NCI-H526 treated with DMSO at 0.1 percent for 48 hours (cell line): Measurements from ENCODE around the gene RIN1.
"Not testable (repeated sequence)": the region's sequence is repeated elsewhere in the genome, so short reads cannot be mapped to it uniquely, and the experiment has no call there.

ENCODE experiments used
- DNase-seq: peaks from one replicate; lab custom pipeline; 2025; lab: John Stamatoyannopoulos, UW

Gene RIN1

DNA sequence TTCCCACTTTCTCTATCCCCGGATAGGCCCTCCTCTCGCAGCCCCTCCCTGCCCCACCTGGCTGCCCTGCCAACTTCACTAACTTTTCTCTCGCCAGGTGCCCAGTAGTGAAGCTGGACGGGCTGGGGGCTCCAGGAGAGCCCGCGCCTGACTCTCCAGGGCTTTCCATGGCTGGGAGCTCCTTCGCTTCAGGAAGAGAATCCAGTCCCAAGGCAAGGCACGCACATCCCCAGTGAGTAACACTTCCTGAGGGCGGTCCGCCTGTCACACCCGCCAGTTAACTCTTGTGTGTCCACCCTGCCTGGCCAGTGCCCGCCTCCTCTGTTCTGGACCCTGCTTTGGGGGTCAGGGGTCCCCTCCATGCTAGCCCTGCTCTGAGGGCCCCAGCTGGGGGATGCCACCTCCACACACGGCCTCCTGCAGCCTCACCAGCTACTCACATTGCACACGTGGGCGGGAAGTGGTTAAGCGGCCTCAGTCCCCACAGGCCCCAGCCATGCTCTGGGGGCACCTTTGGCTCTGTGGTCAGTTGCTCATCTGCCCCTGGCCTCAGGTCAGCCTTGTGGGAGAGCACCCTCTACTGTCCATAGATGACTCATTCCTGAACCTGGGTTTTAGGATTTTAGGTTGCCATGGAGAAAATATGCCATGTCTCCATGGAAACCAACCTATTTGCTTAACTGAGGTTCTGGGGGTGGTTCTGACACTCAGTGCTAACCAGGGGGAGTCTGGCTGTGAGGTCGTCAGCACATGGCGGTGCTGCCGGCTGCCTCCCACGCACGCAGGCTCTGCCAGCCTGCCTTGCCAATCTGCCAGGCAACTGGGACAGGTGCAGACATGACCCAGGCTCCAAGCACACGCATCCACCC is at the start of gene RIN1:
Gene RIN1, minus strand, starts transcription at position 201 of the 869 bp plus-strand sequence. Its CDS starts 32 bp downstream, at position 169.
- peak; percentile 13 for DNase-seq

- DNase-seq: not testable (repeated sequence)
These were observed 48.1 kb upstream of the RIN1 start for GRCh38 chr11:66384316-66384715.

- not testable (repeated sequence) for DNase-seq
These were observed 44.0 kb upstream of the RIN1 start for GRCh38 chr11:66380264-66380663.

DNA sequence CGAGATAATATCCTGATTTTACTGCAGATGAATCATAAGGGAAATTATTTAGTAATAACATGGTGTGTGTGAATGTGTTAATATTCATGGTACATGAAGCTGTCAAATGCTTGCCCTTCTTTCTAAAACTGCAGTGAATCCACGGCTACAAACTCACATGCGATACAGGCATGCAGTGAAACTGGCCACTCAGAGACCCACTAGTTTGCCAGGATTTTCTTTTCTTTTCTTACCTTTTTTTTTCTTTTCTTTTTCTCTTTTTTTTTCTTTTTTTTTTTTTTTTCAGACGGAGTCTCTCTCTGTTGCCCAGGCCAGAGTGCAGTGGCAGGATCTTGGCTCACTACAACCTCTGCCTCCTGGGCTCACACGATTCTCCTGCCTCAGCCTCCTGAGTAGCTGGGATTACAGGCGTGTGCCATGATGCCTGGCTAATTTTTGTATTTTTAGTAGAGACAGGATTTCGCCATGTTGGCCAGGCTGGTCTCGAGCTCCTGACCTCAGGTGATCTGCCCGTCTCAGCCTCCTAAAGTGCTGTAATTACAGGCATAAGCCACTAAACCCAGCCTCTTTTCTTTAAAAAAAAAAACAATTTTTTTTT is 37.6 kb upstream of the RIN1 start:
- DNase-seq: not testable (repeated sequence)

GRCh38 chr11:66373265-66373664 is 37.0 kb upstream of the RIN1 start:
- no peak for DNase-seq

GRCh38 chr11:66371627-66372415 is 35.6 kb upstream of the RIN1 start, which contains the start of gene SLC29A2:
Gene SLC29A2, minus strand, starts transcription at chr11:66371760. Its CDS starts 169 bp downstream, at chr11:66371591.
- peak; percentile 94 for DNase-seq

- no peak for DNase-seq
These were observed 33.0 kb upstream of the RIN1 start for GRCh38 chr11:66369073-66369894.

DNA sequence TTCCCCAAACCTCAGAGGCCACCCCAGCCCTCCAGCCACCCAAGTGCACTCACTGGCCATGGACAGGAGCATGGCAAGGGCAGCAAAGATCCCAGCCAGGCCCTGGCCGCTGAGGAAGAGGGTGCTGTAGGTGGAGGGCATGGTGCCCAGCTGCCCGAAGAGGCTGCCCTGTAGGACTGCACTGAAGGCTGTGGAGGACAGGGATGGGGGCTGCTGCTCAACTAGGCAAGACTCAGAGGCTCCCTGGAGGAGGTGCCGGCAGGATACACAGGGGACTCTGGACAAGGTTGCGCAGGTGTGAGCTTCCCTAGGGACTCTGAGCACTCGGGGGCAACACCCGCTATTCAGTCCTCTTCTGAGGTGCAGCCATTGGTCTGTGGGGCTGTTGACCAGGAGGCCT is 32.2 kb upstream of the RIN1 start:
- DNase-seq: no peak

GRCh38 chr11:66367561-66368312 is 31.5 kb upstream of the RIN1 start:
- no peak for DNase-seq

GRCh38 chr11:66366844-66367477 is 30.7 kb upstream of the RIN1 start:
- DNase-seq: no peak

DNA sequence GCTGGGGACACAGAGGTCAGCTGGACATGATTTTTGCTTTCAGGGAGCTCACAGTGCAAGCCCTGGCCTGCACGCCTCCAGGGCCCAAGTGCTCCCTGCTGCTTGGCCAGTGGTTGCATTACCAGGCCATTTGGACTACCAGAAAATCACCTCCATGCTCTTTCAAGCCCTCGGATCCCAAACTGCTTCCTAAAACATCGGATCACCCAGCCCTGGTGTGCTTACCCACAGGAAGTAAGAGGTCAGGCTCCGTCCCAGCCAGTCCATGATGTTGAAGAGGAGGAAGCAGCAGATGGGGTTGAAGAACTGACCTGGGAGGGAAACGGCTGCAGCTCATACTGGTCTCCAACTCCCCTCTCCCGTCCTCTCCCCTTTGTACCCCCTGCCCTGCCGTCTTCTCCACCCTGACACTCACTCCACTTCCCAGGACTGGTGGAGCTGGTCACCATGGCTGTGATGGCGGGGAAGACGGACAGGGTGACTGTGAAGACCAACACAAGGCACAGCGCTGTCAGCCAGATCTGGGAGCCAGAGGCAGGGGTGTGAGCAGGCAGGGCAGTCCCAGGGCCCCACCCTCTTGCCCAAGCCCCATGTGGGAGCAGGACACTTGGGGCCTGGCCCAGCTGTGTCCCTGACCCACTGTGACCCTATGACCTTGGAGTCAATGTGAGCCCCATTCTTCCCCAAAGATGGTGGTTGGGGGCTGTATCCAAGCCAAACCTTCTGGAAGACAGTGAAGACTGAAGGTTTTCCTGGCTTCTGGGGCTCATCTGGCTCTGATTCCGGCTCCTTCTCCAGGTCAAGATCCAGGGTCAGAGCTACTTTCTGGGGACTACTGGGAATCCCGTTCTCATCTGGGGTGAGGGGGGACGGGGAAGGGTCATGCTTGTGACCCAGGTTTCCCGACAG is 29.7 kb upstream of the RIN1 start:
- DNase-seq: no peak

GRCh38 chr11:66365166-66365565 is 28.9 kb upstream of the RIN1 start:
- no peak for DNase-seq

DNA sequence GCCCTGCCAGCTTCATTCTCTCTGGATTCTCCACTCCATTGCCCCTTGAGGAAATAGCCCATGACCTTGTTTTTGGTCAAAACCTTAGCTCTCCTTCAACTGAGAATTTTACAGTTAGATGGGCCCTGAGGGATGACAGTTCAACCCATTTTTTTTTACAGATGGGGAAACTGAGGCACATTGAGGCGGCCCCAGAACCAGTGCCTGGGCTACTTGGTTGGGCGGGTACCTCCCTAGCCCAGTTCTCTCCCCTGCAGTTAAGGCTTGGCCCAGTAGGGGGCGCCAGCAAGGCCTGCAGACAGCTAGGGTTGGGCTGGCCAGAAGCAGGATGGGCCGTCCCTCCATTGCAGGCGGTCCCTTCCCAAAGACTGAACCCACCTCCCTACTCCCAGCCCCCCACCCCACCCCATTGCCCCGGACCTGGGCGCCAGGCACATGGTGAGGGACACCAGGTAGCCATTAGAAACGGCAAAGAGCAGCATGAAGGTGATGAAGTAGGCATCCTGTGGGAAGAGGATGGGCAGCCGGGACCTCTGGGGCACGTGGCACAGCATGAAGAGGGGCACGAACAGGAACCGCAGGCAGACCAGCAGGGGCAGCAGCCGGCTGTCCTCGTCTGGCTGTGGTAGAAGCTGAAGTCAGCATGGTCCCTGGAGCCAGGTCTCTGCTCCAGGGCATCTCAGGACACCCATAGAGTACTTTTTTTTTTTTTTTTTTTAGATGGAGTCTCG is 27.7 kb upstream of the RIN1 start:
- no peak for DNase-seq

GRCh38 chr11:66363187-66363601 is 27.0 kb upstream of the RIN1 start:
- DNase-seq: no peak

- no peak for DNase-seq
These were observed 26.4 kb upstream of the RIN1 start for GRCh38 chr11:66362481-66363147.

- no peak for DNase-seq
These were observed 25.3 kb upstream of the RIN1 start for GRCh38 chr11:66361502-66361941.

DNA sequence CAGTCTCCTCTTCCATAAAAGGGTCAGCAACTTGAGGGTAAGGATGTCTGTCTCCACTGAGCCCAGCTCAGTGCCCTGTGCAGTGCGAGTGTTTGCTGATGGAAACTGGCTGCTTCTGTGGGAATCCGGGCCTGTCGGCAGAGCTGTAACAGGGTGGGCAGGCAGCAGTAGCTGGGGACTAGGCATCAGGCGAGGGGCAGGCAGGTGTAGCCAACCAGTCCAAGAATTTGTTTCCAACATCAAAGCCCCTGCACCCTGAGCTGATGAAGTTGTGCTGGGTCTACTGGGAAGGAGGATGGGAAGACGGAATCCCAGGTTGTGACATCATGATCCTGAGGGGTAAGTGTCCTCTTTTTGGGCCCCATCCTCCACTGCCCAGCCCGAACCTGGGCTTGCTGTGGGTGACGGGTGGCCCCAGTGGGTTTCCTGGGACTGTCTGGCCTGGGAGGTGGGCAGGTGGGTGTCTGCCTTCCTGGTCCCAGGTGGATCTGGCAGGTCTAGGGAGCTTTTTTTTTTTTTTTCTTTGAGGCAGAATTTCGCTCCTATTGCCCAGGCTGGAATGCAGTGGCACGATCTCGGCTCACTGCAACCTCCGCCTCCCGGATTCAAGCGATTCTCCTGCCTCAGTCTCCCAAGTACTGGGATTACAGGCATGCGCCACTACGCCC is 24.3 kb upstream of the RIN1 start:
- no peak for DNase-seq
